Measurements from ENCODE around the gene SERPINF2. TPM values are rescaled to one million over a fixed set of nuclear protein-coding genes. Genes with fewer than 3 reads are reported as not detected.

The SERPINF2 gene
- polyA plus RNA-seq, 1 donor from 2014 or later = not detected

DNA sequence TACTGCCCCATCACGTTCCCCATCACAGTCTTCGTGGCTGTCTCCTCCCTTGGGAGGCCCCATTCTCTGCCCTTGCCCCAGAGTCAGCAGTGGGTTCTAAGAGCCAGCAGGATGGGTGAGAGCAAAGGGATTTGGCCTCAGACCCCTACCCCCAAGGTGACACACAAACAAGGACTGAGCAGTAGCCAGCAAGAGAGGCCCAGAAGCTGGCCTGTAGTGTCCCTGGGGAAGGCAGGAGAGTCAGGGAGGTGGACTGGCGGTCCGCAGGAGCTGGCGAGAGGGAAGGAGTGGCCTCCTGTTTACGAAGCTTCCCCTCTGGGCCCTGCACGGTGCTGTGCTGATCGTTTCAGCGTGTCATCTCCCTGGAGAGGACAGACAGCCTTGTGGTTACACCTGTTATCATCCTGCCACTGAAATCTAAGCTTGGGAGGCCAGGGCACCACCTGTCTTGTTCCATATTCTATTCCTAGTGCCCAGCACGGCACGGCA lies 9.8 kb upstream of the SERPINF2 start:
- Histone ChIP-seq H3F3A (ENCODE audit: insufficient read depth, low read length, poor library complexity, severe bottlenecking) (no peaks in the 10 kb centered on the region), H3K27ac (ENCODE audit: low read length) (no peak overlapping the region), H3K79me2 (replicated peaks; ENCODE audit: insufficient read depth, low read length) (no peaks in the 10 kb centered on the region), H2AFZ (ENCODE audit: low read depth, low read length) (no peak overlapping the region), H3K4me2 (ENCODE audit: low read length) (no peak overlapping the region), H3K4me3 (ENCODE audit: low read length) (no peak overlapping the region), H3K27me3 (ENCODE audit: insufficient read depth, low read depth, low read length) (no peaks in the 10 kb centered on the region), H4K20me1 (ENCODE audit: insufficient read depth) (no peaks in the 10 kb centered on the region), H3K9me2 (ENCODE audit: insufficient read depth, low read length) (no peaks in the 10 kb centered on the region), H3K9ac (ENCODE audit: low read length) (no peak overlapping the region), H3K9me3 (ENCODE audit: low read length) (no peaks in the 10 kb centered on the region), H3K36me3 (ENCODE audit: insufficient read depth, low read length) (no peaks in the 10 kb centered on the region)
- TF ChIP-seq EP300 (conservative IDR thresholded peaks at IDR 0.05; ENCODE audit: poor library complexity, severe bottlenecking) (no peak), TAF1 (IDR thresholded peaks at IDR 0.05; ENCODE audit: low read depth) (no peak), SMC3 (conservative IDR thresholded peaks at IDR 0.05; ENCODE audit: poor library complexity) (no peak), RAD21 (conservative IDR thresholded peaks at IDR 0.05) (no peak), POLR2AphosphoS5 (IDR thresholded peaks at IDR 0.05) (no peak), MXI1 (conservative IDR thresholded peaks at IDR 0.05; ENCODE audit: poor library complexity, severe bottlenecking) (no peak), EZH2 (IDR thresholded peaks at IDR 0.05; ENCODE audit: borderline replicate concordance, insufficient read depth, low read length, poor library complexity, severe bottlenecking) (no peak)
- TF ChIP-seq, protein P1, sequence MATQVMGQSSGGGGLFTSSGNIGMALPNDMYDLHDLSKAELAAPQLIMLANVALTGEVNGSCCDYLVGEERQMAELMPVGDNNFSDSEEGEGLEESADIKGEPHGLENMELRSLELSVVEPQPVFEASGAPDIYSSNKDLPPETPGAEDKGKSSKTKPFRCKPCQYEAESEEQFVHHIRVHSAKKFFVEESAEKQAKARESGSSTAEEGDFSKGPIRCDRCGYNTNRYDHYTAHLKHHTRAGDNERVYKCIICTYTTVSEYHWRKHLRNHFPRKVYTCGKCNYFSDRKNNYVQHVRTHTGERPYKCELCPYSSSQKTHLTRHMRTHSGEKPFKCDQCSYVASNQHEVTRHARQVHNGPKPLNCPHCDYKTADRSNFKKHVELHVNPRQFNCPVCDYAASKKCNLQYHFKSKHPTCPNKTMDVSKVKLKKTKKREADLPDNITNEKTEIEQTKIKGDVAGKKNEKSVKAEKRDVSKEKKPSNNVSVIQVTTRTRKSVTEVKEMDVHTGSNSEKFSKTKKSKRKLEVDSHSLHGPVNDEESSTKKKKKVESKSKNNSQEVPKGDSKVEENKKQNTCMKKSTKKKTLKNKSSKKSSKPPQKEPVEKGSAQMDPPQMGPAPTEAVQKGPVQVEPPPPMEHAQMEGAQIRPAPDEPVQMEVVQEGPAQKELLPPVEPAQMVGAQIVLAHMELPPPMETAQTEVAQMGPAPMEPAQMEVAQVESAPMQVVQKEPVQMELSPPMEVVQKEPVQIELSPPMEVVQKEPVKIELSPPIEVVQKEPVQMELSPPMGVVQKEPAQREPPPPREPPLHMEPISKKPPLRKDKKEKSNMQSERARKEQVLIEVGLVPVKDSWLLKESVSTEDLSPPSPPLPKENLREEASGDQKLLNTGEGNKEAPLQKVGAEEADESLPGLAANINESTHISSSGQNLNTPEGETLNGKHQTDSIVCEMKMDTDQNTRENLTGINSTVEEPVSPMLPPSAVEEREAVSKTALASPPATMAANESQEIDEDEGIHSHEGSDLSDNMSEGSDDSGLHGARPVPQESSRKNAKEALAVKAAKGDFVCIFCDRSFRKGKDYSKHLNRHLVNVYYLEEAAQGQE (IDR thresholded peaks at IDR 0.05; ENCODE audit: borderline replicate concordance) = no peak
- TF ChIP-seq, protein P2, sequence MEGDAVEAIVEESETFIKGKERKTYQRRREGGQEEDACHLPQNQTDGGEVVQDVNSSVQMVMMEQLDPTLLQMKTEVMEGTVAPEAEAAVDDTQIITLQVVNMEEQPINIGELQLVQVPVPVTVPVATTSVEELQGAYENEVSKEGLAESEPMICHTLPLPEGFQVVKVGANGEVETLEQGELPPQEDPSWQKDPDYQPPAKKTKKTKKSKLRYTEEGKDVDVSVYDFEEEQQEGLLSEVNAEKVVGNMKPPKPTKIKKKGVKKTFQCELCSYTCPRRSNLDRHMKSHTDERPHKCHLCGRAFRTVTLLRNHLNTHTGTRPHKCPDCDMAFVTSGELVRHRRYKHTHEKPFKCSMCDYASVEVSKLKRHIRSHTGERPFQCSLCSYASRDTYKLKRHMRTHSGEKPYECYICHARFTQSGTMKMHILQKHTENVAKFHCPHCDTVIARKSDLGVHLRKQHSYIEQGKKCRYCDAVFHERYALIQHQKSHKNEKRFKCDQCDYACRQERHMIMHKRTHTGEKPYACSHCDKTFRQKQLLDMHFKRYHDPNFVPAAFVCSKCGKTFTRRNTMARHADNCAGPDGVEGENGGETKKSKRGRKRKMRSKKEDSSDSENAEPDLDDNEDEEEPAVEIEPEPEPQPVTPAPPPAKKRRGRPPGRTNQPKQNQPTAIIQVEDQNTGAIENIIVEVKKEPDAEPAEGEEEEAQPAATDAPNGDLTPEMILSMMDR (IDR thresholded peaks at IDR 0.05; ENCODE audit: poor library complexity, severe bottlenecking) = no peak

DNA sequence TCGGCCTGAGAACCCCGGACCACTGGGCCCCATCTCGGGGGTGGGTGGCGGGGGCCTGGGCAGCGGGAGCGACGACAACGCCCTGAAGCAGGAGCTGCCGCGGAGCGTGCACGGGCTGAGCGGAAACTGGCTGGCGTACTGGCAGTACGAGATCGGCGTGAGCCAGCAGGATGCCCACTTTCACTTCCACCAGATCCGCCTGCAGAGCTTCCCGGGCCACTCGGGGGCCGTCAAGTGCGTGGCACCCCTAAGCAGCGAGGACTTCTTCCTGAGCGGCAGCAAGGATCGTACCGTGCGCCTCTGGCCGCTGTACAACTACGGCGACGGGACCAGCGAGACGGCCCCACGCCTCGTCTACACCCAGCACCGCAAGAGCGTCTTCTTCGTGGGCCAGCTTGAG lies 8.9 kb upstream of the SERPINF2 start:
- Histone ChIP-seq H3K9me2 (ENCODE audit: insufficient read depth, low read length) (no peaks in the 10 kb centered on the region), H3K27ac (ENCODE audit: low read length) (no peak overlapping the region), H3K79me2 (replicated peaks; ENCODE audit: insufficient read depth, low read length) (no peaks in the 10 kb centered on the region), H3K27me3 (ENCODE audit: insufficient read depth, low read depth, low read length) (no peaks in the 10 kb centered on the region), H3K4me3 (ENCODE audit: low read length) (no peak overlapping the region), H3K9me3 (ENCODE audit: low read length) (no peaks in the 10 kb centered on the region), H3F3A (ENCODE audit: insufficient read depth, low read length, poor library complexity, severe bottlenecking) (no peaks in the 10 kb centered on the region), H3K36me3 (ENCODE audit: insufficient read depth, low read length) (no peaks in the 10 kb centered on the region), H2AFZ (ENCODE audit: low read depth, low read length) (no peak overlapping the region), H4K20me1 (ENCODE audit: insufficient read depth) (no peaks in the 10 kb centered on the region), H3K9ac (ENCODE audit: low read length) (no peak overlapping the region), H3K4me2 (ENCODE audit: low read length) (no peak overlapping the region)
- TF ChIP-seq SMC3 (conservative IDR thresholded peaks at IDR 0.05; ENCODE audit: poor library complexity) (no peak), EZH2 (IDR thresholded peaks at IDR 0.05; ENCODE audit: borderline replicate concordance, insufficient read depth, low read length, poor library complexity, severe bottlenecking) (no peak), POLR2AphosphoS5 (IDR thresholded peaks at IDR 0.05) (no peak), RAD21 (conservative IDR thresholded peaks at IDR 0.05) (no peak), TAF1 (IDR thresholded peaks at IDR 0.05; ENCODE audit: low read depth) (no peak), EP300 (conservative IDR thresholded peaks at IDR 0.05; ENCODE audit: poor library complexity, severe bottlenecking) (no peak), MXI1 (conservative IDR thresholded peaks at IDR 0.05; ENCODE audit: poor library complexity, severe bottlenecking) (no peak)
- TF ChIP-seq, protein P2 (IDR thresholded peaks at IDR 0.05; ENCODE audit: poor library complexity, severe bottlenecking) = no peak
- TF ChIP-seq, protein P1 (IDR thresholded peaks at IDR 0.05; ENCODE audit: borderline replicate concordance) = no peak

Data from neural cell (in vitro differentiated cells).